Keratinocyte (primary cell): ENCODE results near the gene CD47. TPM values are rescaled to one million over a fixed set of nuclear protein-coding genes. Genes with fewer than 3 reads are reported as not detected.

Experiments used
- DNase-seq: peaks from one replicate; pipeline ENCODE4 v3.0.0-alpha.2; 2011; ENCODE audit warnings: low read depth, missing footprints, low spot score
- FAIRE-seq: peaks from 2 replicates; lab custom pipeline; 2011; peaks lifted over from hg19 to GRCh38; lab: Jason Lieb, UNC
- H2AFZ ChIP-seq: 2 replicates; pipeline ENCODE4 v1.6.0; 2012; ENCODE audit warnings: low read length, control low read depth, inconsistent platforms; ENCODE audit not compliant: control insufficient read depth
- H3K27ac ChIP-seq: 2 replicates; pipeline ENCODE4 v1.5.1; 2011; ENCODE audit warnings: low read length; ENCODE audit not compliant: control insufficient read depth, insufficient read depth
- H3K27me3 ChIP-seq: 3 replicates; pipeline ENCODE4 v1.6.0; 2011; ENCODE audit warnings: low read length; ENCODE audit not compliant: control insufficient read depth, insufficient read depth; ENCODE audit errors: extremely low read depth
- H3K36me3 ChIP-seq, 2 experiments: 2 replicates in 1 of 2; 3 replicates in 1 of 2; pipeline ENCODE4 v1.5.1; 2011; ENCODE audit warnings: low read length in 2 of 2, mild to moderate bottlenecking in 1 of 2; ENCODE audit not compliant: control insufficient read depth in 2 of 2, insufficient read depth in 2 of 2; ENCODE audit errors: extremely low read depth in 1 of 2
- H3K4me1 ChIP-seq: 3 replicates; pipeline ENCODE4 v1.5.1; 2011; ENCODE audit warnings: low read length; ENCODE audit not compliant: control insufficient read depth, insufficient read depth; ENCODE audit errors: extremely low read depth
- H3K4me2 ChIP-seq: 3 replicates; pipeline ENCODE4 v1.6.0; 2011; ENCODE audit warnings: low read depth, low read length; ENCODE audit not compliant: control insufficient read depth, insufficient read depth; ENCODE audit errors: extremely low read depth
- H3K4me3 ChIP-seq, 3 experiments: fragments of 200-600 bp in 1 of 3; sonication (generic) in 1 of 3; 2 replicates in 2 of 3; 3 replicates in 1 of 3; pipeline ENCODE4 v1.5.1; 2011 to 2016; ENCODE audit warnings: low read length in 3 of 3, mild to moderate bottlenecking in 3 of 3, control low read depth in 2 of 3, inconsistent platforms in 1 of 3, low read depth in 1 of 3, mixed read lengths in 1 of 3, mixed run types in 1 of 3, moderate library complexity in 1 of 3; ENCODE audit not compliant: control insufficient read depth in 2 of 3, insufficient read depth in 2 of 3; ENCODE audit errors: extremely low read depth in 1 of 3
- H3K79me2 ChIP-seq: 2 replicates; pipeline ENCODE4 v1.6.0; 2012; ENCODE audit warnings: low read length; ENCODE audit not compliant: control insufficient read depth, insufficient read depth
- H3K9ac ChIP-seq: 3 replicates; pipeline ENCODE4 v1.6.0; 2011; ENCODE audit warnings: low read length; ENCODE audit not compliant: control insufficient read depth, insufficient read depth; ENCODE audit errors: extremely low read depth
- H3K9me1 ChIP-seq: 3 replicates; pipeline ENCODE4 v1.6.0; 2011; ENCODE audit warnings: low read length; ENCODE audit not compliant: control insufficient read depth, insufficient read depth; ENCODE audit errors: extremely low read depth
- H3K9me3 ChIP-seq: 2 replicates; pipeline ENCODE4 v1.5.1; 2012; ENCODE audit warnings: low read depth, low read length; ENCODE audit not compliant: control insufficient read depth
- H4K20me1 ChIP-seq: 3 replicates; pipeline ENCODE4 v1.6.0; 2011; ENCODE audit warnings: low read length; ENCODE audit not compliant: control insufficient read depth, insufficient read depth; ENCODE audit errors: extremely low read depth
- EZH2 ChIP-seq: IDR thresholded peaks from one replicate; pipeline ENCODE4 v1.6.1; 2012; ENCODE audit warnings: inconsistent platforms, mild to moderate bottlenecking, low read length, moderate library complexity
- dilution Hi-C: fragments of 300-500 bp; cut with MboI; formaldehyde crosslinking; loops from one replicate; pipeline ENCODE4 v1.7.0; 2020; ENCODE audit warnings: low sequenced_read_pairs; ENCODE audit not compliant: extremely low pct_ligation_motif_present
- polyA plus RNA-seq, 5 experiments: library from polyadenylated mRNA; depleted of rRNA in 3 of 5; stranded (reverse) in 3 of 5; stranded (forward) in 1 of 5; unstranded in 1 of 5; fragments of >200 nt; gene quantifications; 1 replicate in 1 of 5; 2 replicates in 3 of 5; 3 replicates in 1 of 5; pipeline versions ENCODE4 v1.2.1 to v1.2.3, GENCODE V29; 2011 to 2012; ENCODE audit warnings: missing spikeins in 2 of 5, low read depth in 1 of 5, low replicate concordance in 1 of 5
- TF ChIP-seq, protein P1 (sequence below), 3 experiments: IDR thresholded peaks in 1 of 3; conservative IDR thresholded peaks in 1 of 3; optimal IDR thresholded peaks in 1 of 3; 2 replicates in 2 of 3; 3 replicates in 1 of 3; pipeline versions ENCODE3 to v1.5.1; 2011; ENCODE audit warnings: low read length in 3 of 3, mild to moderate bottlenecking in 3 of 3, moderate library complexity in 2 of 3, control low read depth in 1 of 3, inconsistent platforms in 1 of 3; ENCODE audit not compliant: insufficient read depth in 2 of 3; ENCODE audit errors: extremely low read depth in 1 of 3

The CD47 gene
- polyA plus RNA-seq, 1 donor (not counting 4 experiments of a cell fraction or from before 2014, with no cell fraction given), result 96.5 TPM

DNA sequence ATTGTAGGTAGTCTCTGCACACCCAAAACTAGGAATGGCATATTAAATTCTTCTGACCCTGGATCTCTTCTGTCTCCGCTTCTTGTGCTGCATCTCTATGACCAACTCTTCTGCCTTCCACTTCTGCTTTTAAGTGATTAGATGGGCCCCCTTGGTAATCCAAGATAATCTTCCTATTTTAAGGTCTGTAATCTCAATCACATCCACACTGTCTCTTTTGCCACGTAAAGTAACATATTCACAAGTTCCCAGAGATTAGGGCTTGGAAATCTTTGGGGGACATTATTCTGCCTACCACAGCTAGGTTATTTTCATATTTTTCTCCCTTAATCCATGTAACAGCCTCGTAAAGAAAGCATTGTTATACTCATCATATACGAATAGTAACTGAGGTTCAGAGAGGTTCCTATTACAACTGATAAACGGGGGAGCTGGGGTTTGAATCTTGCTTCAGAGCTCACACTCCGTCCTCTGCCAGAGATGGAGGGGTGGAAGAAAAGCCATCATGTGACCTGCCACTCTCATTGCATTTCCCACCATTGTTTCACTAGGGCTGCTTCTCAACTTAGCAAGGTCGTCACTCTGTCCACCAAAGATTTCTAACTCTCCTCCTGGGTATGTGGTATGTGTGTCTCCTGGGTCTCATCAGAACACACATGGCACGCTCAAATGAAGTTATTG lies 6.6 kb upstream of the CD47 start:
- Histone ChIP-seq H3K4me3 (no peak overlapping the region), H3K4me1 (peaks cover 11% of the 10 kb centered on the region), H3K79me2 (no peaks in the 10 kb centered on the region), H3K27ac (no peak overlapping the region), H3K4me2 (no peak overlapping the region), H3K27me3 (no peaks in the 10 kb centered on the region), H3K36me3 (no peaks in the 10 kb centered on the region), H4K20me1 (no peaks in the 10 kb centered on the region), H2AFZ (no peak overlapping the region), H3K9me1 (no peaks in the 10 kb centered on the region), H3K9me3 (no peaks in the 10 kb centered on the region), H3K9ac (no peak overlapping the region)
- DNase-seq (no peak), FAIRE-seq (no peak)
- dilution Hi-C loops, result no loop called here
- TF ChIP-seq, protein P1, sequence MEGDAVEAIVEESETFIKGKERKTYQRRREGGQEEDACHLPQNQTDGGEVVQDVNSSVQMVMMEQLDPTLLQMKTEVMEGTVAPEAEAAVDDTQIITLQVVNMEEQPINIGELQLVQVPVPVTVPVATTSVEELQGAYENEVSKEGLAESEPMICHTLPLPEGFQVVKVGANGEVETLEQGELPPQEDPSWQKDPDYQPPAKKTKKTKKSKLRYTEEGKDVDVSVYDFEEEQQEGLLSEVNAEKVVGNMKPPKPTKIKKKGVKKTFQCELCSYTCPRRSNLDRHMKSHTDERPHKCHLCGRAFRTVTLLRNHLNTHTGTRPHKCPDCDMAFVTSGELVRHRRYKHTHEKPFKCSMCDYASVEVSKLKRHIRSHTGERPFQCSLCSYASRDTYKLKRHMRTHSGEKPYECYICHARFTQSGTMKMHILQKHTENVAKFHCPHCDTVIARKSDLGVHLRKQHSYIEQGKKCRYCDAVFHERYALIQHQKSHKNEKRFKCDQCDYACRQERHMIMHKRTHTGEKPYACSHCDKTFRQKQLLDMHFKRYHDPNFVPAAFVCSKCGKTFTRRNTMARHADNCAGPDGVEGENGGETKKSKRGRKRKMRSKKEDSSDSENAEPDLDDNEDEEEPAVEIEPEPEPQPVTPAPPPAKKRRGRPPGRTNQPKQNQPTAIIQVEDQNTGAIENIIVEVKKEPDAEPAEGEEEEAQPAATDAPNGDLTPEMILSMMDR (optimal IDR thresholded peaks at IDR 0.05 in 1 of 3, IDR thresholded peaks at IDR 0.05 in 1 of 3, conservative IDR thresholded peaks at IDR 0.05 in 1 of 3; ENCODE audit: extremely low read depth in 1 of 3, insufficient read depth in 2 of 3, low read length in 3 of 3), result no peak
- TF ChIP-seq EZH2, result no peak

DNA sequence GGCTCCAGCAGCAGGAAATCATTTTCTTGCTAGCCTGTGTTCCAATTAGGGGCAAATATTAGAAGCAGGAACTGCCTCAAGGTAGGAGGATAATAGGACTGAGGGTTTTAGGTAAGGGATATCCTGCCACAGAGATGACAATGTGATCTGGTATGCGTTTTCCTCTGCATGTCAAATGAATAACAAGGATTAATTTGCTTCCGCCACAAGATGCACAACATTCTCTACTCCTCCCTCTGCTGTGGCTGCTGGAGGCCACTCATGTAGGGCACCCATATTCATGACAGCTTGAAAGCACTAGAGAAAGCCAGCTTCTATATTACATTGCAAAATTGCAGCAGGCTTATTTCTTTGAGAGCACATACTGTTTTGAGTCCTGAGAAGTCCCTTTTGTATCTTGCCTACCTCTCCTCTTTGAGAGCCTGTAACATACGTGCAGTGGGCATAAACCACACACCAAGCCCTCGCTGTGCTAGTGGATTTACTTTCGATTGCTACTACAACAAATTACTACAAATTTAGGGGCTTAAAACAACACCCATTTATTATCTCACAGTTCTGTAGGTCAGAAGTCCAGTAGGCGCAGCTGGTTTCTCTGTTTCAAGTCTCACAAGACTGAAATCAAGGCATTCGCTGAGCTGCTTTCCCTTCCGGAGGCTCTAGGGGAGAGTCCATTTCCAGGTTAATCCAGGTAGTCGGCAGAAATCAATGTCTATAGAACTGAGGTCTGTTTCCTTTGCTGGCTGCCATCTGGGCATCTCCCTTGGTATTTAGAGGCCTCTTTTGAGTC lies 5.9 kb upstream of the CD47 start:
- dilution Hi-C loops, result no loop called here
- Histone ChIP-seq H3K27me3 (no peaks in the 10 kb centered on the region), H3K36me3 (no peaks in the 10 kb centered on the region), H3K9me3 (peaks cover under 1% of the 10 kb centered on the region), H3K9ac (no peak overlapping the region), H3K4me3 (no peak overlapping the region), H2AFZ (peak overlapping the region; percentile 32), H3K4me2 (peak overlapping the region; percentile 7), H3K9me1 (no peaks in the 10 kb centered on the region), H3K27ac (no peak overlapping the region), H3K79me2 (no peaks in the 10 kb centered on the region), H3K4me1 (peaks cover 11% of the 10 kb centered on the region), H4K20me1 (no peaks in the 10 kb centered on the region)
- TF ChIP-seq, protein P1 (optimal IDR thresholded peaks at IDR 0.05 in 1 of 3, IDR thresholded peaks at IDR 0.05 in 1 of 3, conservative IDR thresholded peaks at IDR 0.05 in 1 of 3; ENCODE audit: extremely low read depth in 1 of 3, insufficient read depth in 2 of 3, low read length in 3 of 3), result no peak
- TF ChIP-seq EZH2, result no peak
- DNase-seq (no peak), FAIRE-seq (peak; percentile 79)
